Neuronal stem cell (in vitro differentiated cells): Measurements from ENCODE around the gene FADS1.
A peak's percentile ranks its signal among the peaks of the same experiment; 100 is the strongest.

Experiments
- DNase-seq: peaks from one replicate; pipeline ENCODE4 v3.0.0-alpha.2; 2013; ENCODE audit warnings: low spot score
- H2AFZ ChIP-seq: one replicate; pipeline ENCODE4 v1.6.1; 2013; ENCODE audit warnings: mild to moderate bottlenecking, low read length, inconsistent platforms
- H2AK5ac ChIP-seq: 2 replicates; pipeline ENCODE4 v1.6.1; 2013; ENCODE audit warnings: low read depth, mild to moderate bottlenecking, inconsistent platforms, low read length, moderate library complexity, mixed read lengths
- H2BK120ac ChIP-seq: 2 replicates; pipeline ENCODE4 v1.6.1; 2013; ENCODE audit warnings: low read depth, mild to moderate bottlenecking, inconsistent platforms, low read length, moderate library complexity, mixed read lengths
- H2BK12ac ChIP-seq: one replicate; pipeline ENCODE4 v1.6.1; 2013; ENCODE audit warnings: low read length, inconsistent platforms
- H2BK15ac ChIP-seq: 2 replicates; pipeline ENCODE4 v1.6.1; 2013; ENCODE audit warnings: mild to moderate bottlenecking, low read length, inconsistent platforms, mixed read lengths
- H2BK5ac ChIP-seq: one replicate; pipeline ENCODE4 v1.6.1; 2013; ENCODE audit warnings: inconsistent platforms, mild to moderate bottlenecking, low read length, moderate library complexity
- H3K14ac ChIP-seq: one replicate; pipeline ENCODE4 v1.6.1; 2013; ENCODE audit warnings: low read length, inconsistent platforms
- H3K18ac ChIP-seq: 2 replicates; pipeline ENCODE4 v1.6.1; 2013; ENCODE audit warnings: low read length, inconsistent platforms
- H3K23ac ChIP-seq: 2 replicates; pipeline ENCODE4 v1.6.1; 2013; ENCODE audit warnings: low read depth, mild to moderate bottlenecking, mixed read lengths, low read length, inconsistent platforms; ENCODE audit not compliant: poor library complexity
- H3K27ac ChIP-seq: replicated peaks from 3 replicates; pipeline ENCODE4 v1.5.1; 2013; ENCODE audit warnings: low read length, inconsistent platforms
- H3K27me3 ChIP-seq, 3 experiments: 2 replicates each; pipeline ENCODE4 v1.6.1; 2013; ENCODE audit warnings: low read length in 3 of 3, mild to moderate bottlenecking in 2 of 3, inconsistent platforms in 1 of 3, low read depth in 1 of 3, mixed read lengths in 1 of 3, moderate library complexity in 1 of 3; ENCODE audit not compliant: control insufficient read depth in 3 of 3, insufficient read depth in 3 of 3
- H3K36me3 ChIP-seq, 2 donors: replicated peaks in 1 of 2; 2 replicates each; pipeline ENCODE4 v1.6.1; 2013; ENCODE audit warnings: low read length in 2 of 2; ENCODE audit not compliant: control insufficient read depth in 2 of 2, insufficient read depth in 2 of 2
- H3K4ac ChIP-seq: 2 replicates; pipeline ENCODE4 v1.6.1; 2013; ENCODE audit warnings: inconsistent platforms, mild to moderate bottlenecking, low read length, moderate library complexity
- H3K4me1 ChIP-seq, 2 donors: 1 replicate in 1 of 2; 2 replicates in 1 of 2; pipeline ENCODE4 v1.6.1; 2013; ENCODE audit warnings: low read length in 2 of 2, low read depth in 1 of 2; ENCODE audit not compliant: control insufficient read depth in 2 of 2, insufficient read depth in 1 of 2
- H3K4me2 ChIP-seq: one replicate; pipeline ENCODE4 v1.6.1; 2013; ENCODE audit warnings: mild to moderate bottlenecking, low read length, inconsistent platforms; ENCODE audit not compliant: insufficient read depth, poor library complexity, severe bottlenecking
- H3K4me3 ChIP-seq, 2 donors: 2 replicates each; pipeline ENCODE4 v1.5.1; 2013; ENCODE audit warnings: low read length in 2 of 2, mild to moderate bottlenecking in 2 of 2, inconsistent platforms in 1 of 2, moderate library complexity in 1 of 2
- H3K79me1 ChIP-seq: one replicate; pipeline ENCODE4 v1.6.1; 2013; ENCODE audit warnings: low read depth, mild to moderate bottlenecking, inconsistent platforms, low read length, moderate library complexity
- H3K9ac ChIP-seq: one replicate; pipeline ENCODE4 v1.6.1; 2013; ENCODE audit warnings: mild to moderate bottlenecking, low read depth, low read length, inconsistent platforms; ENCODE audit not compliant: poor library complexity
- H3K9me3 ChIP-seq, 2 donors: replicated peaks in 1 of 2; 2 replicates each; pipeline versions ENCODE3 to v1.6.1; 2013; ENCODE audit warnings: low read length in 2 of 2, mild to moderate bottlenecking in 2 of 2, inconsistent platforms in 1 of 2, low read depth in 1 of 2, mixed read lengths in 1 of 2, moderate library complexity in 1 of 2; ENCODE audit not compliant: control insufficient read depth in 2 of 2, insufficient read depth in 1 of 2
- H4K8ac ChIP-seq: one replicate; pipeline ENCODE4 v1.6.1; 2013; ENCODE audit warnings: low read depth, mild to moderate bottlenecking, inconsistent platforms, low read length, moderate library complexity
- H4K91ac ChIP-seq: one replicate; pipeline ENCODE4 v1.6.1; 2013; ENCODE audit warnings: low read length, low read depth, mild to moderate bottlenecking, inconsistent platforms; ENCODE audit not compliant: poor library complexity
- WGBS, 2 donors: extraction: QIAGEN DNeasy Blood & Tissue Kit; methylation state at CpG; one replicate each; pipeline ENCODE4 v1.1.7; 2013; ENCODE audit warnings: missing lambda C conversion rate in 2 of 2, mixed read lengths in 1 of 2; ENCODE audit not compliant: insufficient read length in 2 of 2, insufficient replicate concordance in 1 of 2; ENCODE audit errors: extremely low coverage in 2 of 2; 5-methylcytosine and 5-hydroxymethylcytosine counted together

Gene FADS1

DNA sequence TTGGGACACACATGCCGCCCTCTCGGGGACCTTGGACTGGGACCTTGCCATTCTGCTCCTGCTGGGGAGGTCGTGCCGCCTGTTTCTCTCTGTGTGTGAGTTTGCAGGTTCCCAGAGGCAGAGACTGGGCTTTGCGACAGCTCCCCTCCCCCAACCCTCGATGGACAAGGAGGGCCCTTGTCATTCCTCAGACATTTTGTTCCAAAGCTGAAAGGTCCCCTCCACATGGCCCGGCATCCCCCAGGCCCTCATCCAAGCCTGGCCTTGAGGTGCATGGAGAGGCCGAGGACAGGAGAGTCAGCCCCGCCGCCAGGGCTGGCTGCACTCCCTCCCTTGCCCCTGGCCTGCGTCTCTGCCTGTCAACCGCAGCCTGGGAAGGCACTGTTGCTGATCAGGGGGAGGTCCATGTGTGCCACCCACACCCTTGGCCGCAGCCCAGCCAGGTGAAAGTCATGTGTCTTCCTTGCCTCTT lies 36.9 kb upstream of the FADS1 start:
- Histone ChIP-seq H3K4me1 (no peaks in the 10 kb centered on the region), H3K9me3 (peaks cover 0 to 3% of the 10 kb centered on the region in 2 donors), H2AFZ (no peak overlapping the region), H3K4me3 (no peak overlapping the region), H2BK120ac (no peak overlapping the region), H3K27me3 (no peaks in the 10 kb centered on the region), H3K4ac (no peak overlapping the region), H3K27ac (no peak overlapping the region), H3K18ac (no peak overlapping the region), H2BK5ac (no peak overlapping the region), H4K8ac (no peak overlapping the region), H4K91ac (no peak overlapping the region), H3K36me3 (peaks cover 70 to 98% of the 10 kb centered on the region in 2 donors), H3K9ac (no peak overlapping the region), H3K23ac (no peak overlapping the region), H2BK12ac (no peak overlapping the region), H3K79me1 (peaks cover 20% of the 10 kb centered on the region), H2BK15ac (no peak overlapping the region), H3K4me2 (no peak overlapping the region), H3K14ac (no peak overlapping the region), H2AK5ac (no peak overlapping the region)
- no CpG with 5 or more reads among the region's 13 CpGs for WGBS, 2 donors
- no peak for DNase-seq

DNA sequence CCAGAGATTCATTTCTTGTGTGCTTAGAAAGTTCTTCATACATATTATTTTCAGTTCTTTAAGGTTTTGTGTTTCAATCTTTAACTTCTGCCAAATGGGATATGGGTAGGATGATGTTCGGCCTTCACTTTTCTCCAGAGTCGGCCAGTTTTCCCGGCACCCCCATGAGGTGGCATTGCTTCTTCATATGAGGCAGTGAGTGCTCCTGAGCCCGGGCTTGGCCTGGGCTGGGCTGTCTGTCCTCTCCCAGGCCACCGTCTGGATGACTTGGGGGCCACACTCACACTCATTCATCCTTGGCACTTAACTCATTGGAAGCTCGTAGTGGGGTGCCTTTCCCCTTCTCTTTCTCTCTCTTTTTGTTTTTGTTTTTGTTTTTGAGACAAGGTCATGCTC lies 35.1 kb upstream of the FADS1 start:
- Histone ChIP-seq H3K18ac (no peak overlapping the region), H3K14ac (no peak overlapping the region), H3K79me1 (peaks cover 16% of the 10 kb centered on the region), H3K27me3 (no peaks in the 10 kb centered on the region), H3K36me3 (peaks cover 76 to 98% of the 10 kb centered on the region in 2 donors), H2BK120ac (no peak overlapping the region), H3K9ac (no peak overlapping the region), H4K91ac (no peak overlapping the region), H3K27ac (no peak overlapping the region), H3K4ac (no peak overlapping the region), H3K4me1 (no peaks in the 10 kb centered on the region), H2BK12ac (no peak overlapping the region), H3K9me3 (peaks cover 0 to 3% of the 10 kb centered on the region in 2 donors), H2AK5ac (no peak overlapping the region), H3K23ac (no peak overlapping the region), H4K8ac (no peak overlapping the region), H2BK15ac (no peak overlapping the region), H3K4me2 (no peak overlapping the region), H2BK5ac (no peak overlapping the region), H3K4me3 (no peak overlapping the region), H2AFZ (no peak overlapping the region)
- no CpG with 5 or more reads among the region's 6 CpGs for WGBS, 2 donors
- no peak for DNase-seq

DNA sequence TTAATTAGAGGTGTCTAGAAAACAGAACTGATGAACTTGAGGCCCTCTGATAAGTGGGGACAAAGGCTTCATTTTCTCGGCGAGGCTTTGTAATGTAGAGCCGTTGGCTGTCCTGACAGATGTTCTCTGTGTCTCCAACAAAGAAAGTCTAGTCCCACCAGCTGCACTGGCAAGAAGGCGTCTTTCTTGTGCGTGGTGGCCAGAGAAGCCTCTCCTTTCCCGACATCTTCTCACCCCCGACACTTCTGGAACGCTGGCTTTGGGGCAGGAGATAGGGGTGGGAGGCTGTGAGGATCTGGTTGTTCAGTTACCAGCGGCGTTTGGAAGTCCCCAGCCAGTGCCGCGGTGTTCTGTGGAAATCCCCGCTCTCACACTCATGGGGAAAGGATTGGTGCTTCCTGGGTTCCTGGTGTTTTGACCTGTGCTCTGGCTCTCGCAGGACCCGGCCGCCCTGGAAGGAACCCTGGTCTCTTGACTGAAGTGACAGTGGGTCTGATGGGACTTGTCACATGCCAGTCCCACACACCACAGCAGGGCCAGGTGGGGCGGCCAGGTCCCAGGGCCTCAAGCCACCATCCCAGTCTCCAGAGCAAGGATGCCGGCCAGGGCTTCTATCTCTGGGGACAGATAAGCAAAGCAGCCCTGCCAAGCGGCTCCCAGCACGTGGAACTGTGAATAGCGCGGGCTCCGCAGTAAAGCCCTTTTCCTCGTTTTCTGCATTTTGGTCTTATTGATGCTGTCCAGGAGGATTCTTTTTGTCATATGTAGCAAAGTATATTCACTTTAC lies 34.5 kb upstream of the FADS1 start:
- Histone ChIP-seq H3K9ac (no peak overlapping the region), H3K27ac (no peak overlapping the region), H2AK5ac (no peak overlapping the region), H3K14ac (no peak overlapping the region), H3K4me2 (no peak overlapping the region), H3K36me3 (peaks cover 75 to 98% of the 10 kb centered on the region in 2 donors), H2BK15ac (no peak overlapping the region), H3K18ac (no peak overlapping the region), H2BK120ac (no peak overlapping the region), H3K23ac (peak overlapping the region; percentile 27), H3K79me1 (peaks cover 11% of the 10 kb centered on the region), H3K4ac (no peak overlapping the region), H3K9me3 (peaks cover 0 to 3% of the 10 kb centered on the region in 2 donors), H2AFZ (no peak overlapping the region), H3K4me3 (no peak overlapping the region), H2BK5ac (no peak overlapping the region), H3K27me3 (no peaks in the 10 kb centered on the region), H2BK12ac (no peak overlapping the region), H3K4me1 (no peaks in the 10 kb centered on the region), H4K91ac (no peak overlapping the region), H4K8ac (peak overlapping the region; percentile 95)
- DNase-seq: no peak
- no CpG with 5 or more reads among the region's 24 CpGs for WGBS, 2 donors

DNA sequence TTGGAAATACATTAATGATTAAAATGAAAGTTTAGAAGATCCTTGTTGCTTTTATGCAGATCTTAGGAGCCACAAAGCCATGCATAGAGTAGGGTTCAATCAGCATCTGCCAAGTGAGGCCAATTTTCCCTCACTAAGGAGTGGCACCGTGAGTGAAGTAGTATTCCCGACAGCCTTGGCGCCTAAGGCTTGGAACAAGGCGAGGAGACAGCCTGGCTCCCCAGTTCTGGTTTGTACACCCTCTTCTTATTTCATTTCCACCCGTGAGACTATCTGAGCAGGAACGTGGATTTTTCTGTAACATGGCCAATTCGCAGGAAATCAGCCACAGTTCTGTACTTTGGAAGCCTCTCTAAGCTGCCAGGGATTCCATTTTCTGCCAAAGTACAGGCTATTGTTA lies 33.9 kb upstream of the FADS1 start:
- H3K79me1 ChIP-seq: peaks cover 11% of the 10 kb centered on the region

More for the DNA sequence above, 33.9 kb upstream of the FADS1 start:
- Histone ChIP-seq H3K27ac (no peak overlapping the region), H2BK5ac (no peak overlapping the region), H3K4ac (no peak overlapping the region), H3K4me2 (no peak overlapping the region), H2BK15ac (no peak overlapping the region), H3K36me3 (peaks cover 72 to 98% of the 10 kb centered on the region in 2 donors), H3K23ac (no peak overlapping the region), H3K9ac (no peak overlapping the region), H3K4me3 (no peak overlapping the region), H4K8ac (no peak overlapping the region), H3K4me1 (no peaks in the 10 kb centered on the region), H2BK12ac (no peak overlapping the region), H2BK120ac (no peak overlapping the region), H3K27me3 (no peaks in the 10 kb centered on the region), H2AFZ (no peak overlapping the region), H3K14ac (no peak overlapping the region), H2AK5ac (no peak overlapping the region), H3K9me3 (peaks cover 0 to 3% of the 10 kb centered on the region in 2 donors), H3K18ac (no peak overlapping the region), H4K91ac (no peak overlapping the region)
- WGBS, 2 donors: no CpG with 5 or more reads among the region's 7 CpGs
- no peak for DNase-seq
